Gastrocnemius medialis (tissue), 4 donors: Measurements from ENCODE around the gene ADARB1.

Experiments used
- POLR2A ChIP-seq, 2 donors: fragments of 450-650 bp; IDR thresholded peaks; one replicate each; pipeline ENCODE4 v1.6.1; 2017; ENCODE audit warnings: antibody characterized with exemption in 2 of 2, mild to moderate bottlenecking in 2 of 2, moderate library complexity in 2 of 2
- TF ChIP-seq, protein P1 (sequence below), 5 experiments: fragments of 450-650 bp in 3 of 5; fragments of 200-600 bp in 2 of 5; sonication (generic) in 2 of 5; IDR thresholded peaks in 4 of 5; conservative IDR thresholded peaks in 1 of 5; 1 replicate in 4 of 5; 2 replicates in 1 of 5; pipeline ENCODE4 v1.5.1; 2016 to 2019; ENCODE audit warnings: antibody characterized with exemption in 5 of 5, mild to moderate bottlenecking in 3 of 5, moderate library complexity in 3 of 5

GRCh38 chr21:45162115-45162514, 87.7 kb downstream of the ADARB1 start:
- TF ChIP-seq, protein P1, sequence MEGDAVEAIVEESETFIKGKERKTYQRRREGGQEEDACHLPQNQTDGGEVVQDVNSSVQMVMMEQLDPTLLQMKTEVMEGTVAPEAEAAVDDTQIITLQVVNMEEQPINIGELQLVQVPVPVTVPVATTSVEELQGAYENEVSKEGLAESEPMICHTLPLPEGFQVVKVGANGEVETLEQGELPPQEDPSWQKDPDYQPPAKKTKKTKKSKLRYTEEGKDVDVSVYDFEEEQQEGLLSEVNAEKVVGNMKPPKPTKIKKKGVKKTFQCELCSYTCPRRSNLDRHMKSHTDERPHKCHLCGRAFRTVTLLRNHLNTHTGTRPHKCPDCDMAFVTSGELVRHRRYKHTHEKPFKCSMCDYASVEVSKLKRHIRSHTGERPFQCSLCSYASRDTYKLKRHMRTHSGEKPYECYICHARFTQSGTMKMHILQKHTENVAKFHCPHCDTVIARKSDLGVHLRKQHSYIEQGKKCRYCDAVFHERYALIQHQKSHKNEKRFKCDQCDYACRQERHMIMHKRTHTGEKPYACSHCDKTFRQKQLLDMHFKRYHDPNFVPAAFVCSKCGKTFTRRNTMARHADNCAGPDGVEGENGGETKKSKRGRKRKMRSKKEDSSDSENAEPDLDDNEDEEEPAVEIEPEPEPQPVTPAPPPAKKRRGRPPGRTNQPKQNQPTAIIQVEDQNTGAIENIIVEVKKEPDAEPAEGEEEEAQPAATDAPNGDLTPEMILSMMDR (IDR thresholded peaks at IDR 0.05 in 4 of 5, conservative IDR thresholded peaks at IDR 0.05 in 1 of 5) = no peak
- TF ChIP-seq POLR2A (IDR thresholded peaks at IDR 0.05) = no peak
